ENCODE measurements around the gene CERCAM. TPM values are rescaled to one million over a fixed set of nuclear protein-coding genes. Genes with fewer than 3 reads are reported as not detected.
"Not testable (repeated sequence)": the region's sequence is repeated elsewhere in the genome, so short reads cannot be mapped to it uniquely, and the experiment has no call there.

Gene CERCAM
- polyA plus RNA-seq, 3 donors, result 42.9 to 50.7 (median 48.0) TPM

DNA sequence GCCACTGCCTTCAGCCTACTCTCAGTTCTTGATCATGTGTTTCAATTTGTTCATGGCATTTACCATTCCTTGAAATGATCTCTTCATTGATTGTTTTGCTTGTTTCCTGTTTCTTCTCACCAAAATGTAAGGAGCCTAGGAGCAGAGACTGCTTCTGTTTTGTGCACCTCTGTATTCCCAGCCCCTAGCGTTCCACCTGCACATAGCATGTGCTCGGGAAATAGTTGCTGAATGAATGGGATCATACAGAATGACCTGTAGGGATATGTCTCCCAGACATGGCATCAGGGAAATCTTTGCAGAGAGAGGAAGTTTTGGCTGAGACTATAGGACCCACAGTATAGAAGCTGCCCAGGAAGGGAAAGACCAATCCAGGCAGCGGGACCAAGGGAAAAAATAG is 6.2 kb upstream of the CERCAM start:
- DNase-seq, result no peak

DNA sequence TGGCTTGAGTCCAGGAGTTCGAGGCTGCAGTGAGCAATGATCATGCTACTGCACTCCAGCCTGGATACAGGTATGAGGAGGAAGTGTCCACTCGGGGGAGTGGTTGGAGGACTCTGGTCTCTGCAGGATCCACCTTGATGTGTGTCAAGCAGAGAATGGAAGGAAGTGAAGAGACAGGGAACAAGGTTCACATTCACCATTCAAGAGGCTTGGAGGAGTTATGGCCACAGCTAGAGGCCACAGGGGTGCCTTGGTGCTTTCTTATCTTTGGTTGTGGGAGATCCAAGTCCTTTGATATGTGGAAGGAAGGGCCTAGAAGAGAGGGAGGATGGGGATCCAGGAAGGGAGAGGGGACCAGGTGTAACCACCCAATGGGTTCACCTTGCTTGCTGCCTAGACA is 5.4 kb upstream of the CERCAM start:
- no peak for DNase-seq

DNA sequence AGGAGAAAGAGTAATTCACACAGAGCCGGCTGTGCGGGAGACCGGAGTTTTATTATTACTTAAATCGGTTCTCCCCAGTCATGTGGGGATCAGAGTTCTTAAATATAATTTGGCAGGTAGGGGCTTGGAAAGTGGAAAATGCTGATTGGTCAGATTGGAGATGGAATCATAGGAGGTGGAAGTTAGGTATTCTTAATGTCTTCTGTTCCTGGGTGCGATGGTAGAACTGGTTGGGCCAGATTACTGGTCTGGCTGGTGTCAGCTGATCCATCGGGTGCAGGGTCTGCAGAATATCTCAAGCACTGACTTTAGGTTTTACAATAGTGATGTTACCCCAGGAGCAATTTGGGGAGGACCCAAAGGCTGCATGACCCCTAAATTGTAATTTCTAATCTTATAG is 4.6 kb upstream of the CERCAM start:
- DNase-seq, result no peak

GRCh38 chr9:128416432-128417019 is 4.1 kb upstream of the CERCAM start:
- DNase-seq, result no peak

DNA sequence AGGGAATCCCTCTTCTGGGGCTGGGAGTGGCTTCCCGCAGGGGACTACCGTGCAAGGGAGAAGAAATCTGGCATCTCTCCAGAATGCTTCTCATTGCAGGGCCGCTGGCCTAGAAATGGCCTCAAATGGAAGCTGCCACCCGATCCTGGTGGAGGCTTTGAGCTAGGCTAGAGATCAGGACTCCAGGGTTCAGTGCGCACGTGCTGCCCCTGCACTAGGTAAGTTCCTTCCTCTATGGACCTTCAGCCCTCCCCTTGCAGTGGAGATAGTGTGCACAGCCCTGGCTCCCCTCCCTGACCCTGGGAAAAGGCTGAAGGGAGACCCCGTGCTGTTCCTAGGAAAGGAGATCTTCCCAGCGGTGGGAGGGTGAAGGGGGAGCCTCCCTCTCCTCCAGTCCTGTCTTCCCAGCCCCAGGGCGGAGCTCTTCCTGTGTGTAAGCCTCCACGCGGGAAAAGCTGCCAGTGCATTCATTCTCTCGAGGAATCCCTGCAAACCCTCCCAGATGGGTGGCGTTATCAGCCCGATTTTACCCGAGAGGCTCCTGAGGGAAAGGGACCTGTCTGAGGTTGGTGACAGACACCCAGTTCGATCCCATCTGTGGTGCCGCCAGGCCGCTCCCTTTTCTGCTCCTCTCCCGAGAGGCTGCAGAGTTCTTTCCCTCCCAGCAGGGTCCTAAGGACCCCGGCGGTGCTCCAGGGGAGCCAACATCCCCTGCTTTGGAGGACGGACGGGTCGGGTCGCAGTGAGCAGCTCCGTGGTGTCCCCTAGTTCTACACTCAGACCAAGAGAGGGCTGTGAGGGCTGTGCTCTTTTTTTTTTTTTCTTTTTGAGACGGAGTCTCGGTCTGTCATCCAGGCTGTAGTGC is 1.4 kb upstream of the CERCAM start:
- DNase-seq, result no peak

- DNase-seq, result peak; percentile 78
Observed at GRCh38 chr9:128420060-128420650, 502 bp upstream of the CERCAM start.

- DNase-seq, result no peak
Observed at GRCh38 chr9:128421482-128421996, 882 bp downstream of the CERCAM start.

DNA sequence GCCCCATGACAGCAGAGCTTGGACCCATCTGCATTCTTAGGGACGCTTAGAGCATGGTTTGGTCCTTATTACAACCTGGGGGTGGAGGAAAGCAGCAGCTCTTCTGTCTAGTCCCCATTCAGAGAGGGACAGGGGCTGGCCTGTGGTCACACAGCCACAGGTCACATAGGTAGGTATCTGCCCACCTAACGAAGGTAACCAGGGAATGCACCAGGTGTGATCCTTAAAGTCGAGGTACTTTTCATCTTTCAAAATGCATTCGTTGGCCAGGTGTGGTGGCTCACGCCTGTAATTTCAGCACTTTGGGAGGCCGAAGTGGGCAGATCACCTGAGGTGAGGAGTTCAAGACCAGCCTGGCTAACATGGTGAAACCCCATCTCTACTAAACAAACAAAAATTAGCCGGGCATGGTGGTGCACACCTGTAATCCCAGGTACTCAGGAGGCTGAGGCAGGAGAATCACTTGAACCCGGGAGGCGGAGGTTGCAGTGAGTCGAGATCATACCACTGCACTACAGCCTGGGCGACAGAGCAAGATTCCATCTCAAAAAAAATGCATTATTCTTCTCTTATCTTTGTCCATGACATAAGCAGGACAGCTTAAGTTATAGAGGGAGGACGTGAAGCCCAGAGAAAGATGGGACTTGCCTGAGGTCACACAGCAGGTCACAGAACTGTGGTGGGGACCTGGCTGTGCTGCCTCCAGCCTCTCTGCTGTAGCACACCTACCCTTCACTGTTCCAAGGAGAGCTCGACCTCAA is 1.5 kb downstream of the CERCAM start:
- DNase-seq, result not testable (repeated sequence)

DNA sequence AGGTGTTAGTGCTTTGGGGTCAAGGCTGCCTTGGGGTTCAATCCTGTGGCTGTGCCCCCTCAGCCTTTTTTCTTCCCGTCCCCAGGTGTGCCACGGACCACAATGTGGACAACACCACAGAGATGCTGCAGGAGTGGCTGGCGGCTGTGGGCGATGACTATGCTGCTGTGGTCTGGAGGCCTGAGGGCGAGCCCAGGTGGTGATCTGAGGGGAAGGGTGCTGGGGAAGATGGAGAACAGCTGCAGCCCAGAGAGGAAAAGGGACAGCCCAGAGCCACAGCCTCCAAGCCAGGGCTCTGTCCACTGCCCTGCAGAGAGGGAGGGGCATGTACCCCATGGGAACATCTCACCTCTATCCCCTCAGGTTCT is 2.1 kb downstream of the CERCAM start:
- DNase-seq, result no peak

DNA sequence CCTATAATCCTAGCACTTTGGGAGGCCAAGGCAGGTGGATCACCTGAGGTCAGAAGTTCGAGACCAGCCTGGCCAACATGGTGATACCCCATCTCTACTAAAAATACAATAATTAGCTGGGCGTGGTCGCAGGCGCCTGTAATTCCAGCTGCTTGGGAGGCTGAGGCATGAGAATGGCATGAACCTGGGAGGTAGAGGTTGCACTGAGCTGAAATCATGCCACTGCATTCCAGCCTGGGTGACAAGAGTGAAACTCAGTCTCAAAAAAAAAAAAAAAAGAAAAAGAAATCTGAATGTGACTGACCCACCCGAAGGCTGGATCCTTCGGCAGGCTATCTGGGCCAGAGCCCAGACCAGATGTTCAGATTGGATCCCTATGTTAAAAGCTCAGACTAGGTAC is 2.7 kb downstream of the CERCAM start:
- DNase-seq, result not testable (repeated sequence)

- DNase-seq, result no peak
Observed at GRCh38 chr9:128424268-128424780, 3.7 kb downstream of the CERCAM start.

DNA sequence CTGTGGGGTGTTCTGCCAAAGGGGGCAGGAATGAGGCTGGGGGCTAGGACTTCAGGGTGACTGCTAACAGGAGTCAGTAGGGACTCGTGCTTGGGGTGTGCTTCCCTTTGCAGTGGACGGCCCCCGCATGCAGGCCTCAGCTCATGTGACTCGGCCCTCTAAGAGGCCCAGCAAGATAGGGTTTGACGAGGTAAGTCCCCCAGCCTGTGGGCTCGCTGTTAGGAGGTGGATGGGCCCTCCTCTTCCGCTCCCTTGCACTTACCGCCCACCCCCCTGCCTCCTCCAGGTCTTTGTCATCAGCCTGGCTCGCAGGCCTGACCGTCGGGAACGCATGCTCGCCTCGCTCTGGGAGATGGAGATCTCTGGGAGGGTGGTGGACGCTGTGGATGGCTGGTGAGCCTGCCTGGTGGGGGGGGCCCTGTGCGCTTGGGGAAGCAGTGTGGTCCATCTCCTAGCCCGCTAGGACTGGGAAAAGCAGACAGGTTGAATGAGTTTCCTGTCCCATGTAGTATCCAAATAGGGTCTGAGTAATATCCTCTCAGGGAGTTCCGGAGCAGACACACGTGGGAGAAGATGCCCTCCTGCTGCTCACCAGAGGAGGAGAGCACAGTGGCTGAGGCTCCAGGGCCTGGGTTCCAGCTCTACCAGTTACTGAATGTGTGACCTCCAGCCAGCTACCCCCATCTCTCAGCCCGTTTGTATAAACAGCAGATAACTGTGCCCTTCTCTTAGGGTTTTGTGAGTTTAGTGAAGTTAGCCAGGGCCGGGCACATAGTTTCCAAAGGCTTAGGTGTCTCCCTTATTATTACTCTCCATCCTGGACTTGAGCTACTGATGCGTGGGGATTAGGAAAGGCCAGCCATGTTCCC is 8.2 kb downstream of the CERCAM start:
- no peak for DNase-seq

GRCh38 chr9:128429513-128430086 is 8.9 kb downstream of the CERCAM start:
- no peak for DNase-seq

DNA sequence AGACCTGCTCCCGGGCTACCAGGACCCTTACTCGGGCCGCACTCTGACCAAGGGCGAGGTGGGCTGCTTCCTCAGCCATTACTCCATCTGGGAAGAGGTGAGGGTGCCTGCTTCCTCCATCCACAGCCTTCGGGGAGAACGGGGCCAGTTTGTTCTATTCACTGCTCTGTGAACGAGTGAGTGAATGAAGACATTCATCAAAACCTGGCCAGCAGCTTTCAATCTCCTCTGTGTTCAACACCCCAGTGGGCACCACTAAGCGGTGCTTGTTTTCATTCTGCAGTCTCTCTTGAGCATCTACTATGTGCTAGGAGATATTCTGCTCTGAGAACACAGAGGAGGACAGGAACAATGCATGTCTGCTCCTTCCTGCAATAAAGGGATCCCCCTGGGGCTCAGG is 10.6 kb downstream of the CERCAM start:
- no peak for DNase-seq

DNA sequence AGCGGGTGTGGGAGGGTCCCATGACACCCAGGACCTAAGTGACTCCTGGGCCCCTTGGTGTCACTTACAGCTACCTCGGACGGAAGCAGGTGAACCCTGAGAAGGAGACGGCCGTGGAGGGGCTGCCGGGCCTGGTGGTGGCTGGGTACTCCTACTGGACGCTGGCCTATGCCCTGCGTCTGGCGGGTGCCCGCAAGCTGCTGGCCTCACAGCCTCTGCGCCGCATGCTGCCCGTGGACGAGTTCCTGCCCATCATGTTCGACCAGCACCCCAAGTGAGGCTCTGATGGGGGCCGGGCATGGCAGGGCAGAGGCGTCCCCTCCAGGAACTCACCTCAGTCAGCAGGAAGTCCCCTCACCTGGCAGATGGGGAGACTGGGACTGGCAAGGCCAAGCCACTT is 13.7 kb downstream of the CERCAM start:
- no peak for DNase-seq

GRCh38 chr9:128435611-128436010 is 15.0 kb downstream of the CERCAM start:
- no peak for DNase-seq

GRCh38 chr9:128438343-128439109 is 17.9 kb downstream of the CERCAM start:
- DNase-seq, result peak; percentile 71

- no peak for DNase-seq
Observed at GRCh38 chr9:128439273-128439672, 18.6 kb downstream of the CERCAM start.

DNA sequence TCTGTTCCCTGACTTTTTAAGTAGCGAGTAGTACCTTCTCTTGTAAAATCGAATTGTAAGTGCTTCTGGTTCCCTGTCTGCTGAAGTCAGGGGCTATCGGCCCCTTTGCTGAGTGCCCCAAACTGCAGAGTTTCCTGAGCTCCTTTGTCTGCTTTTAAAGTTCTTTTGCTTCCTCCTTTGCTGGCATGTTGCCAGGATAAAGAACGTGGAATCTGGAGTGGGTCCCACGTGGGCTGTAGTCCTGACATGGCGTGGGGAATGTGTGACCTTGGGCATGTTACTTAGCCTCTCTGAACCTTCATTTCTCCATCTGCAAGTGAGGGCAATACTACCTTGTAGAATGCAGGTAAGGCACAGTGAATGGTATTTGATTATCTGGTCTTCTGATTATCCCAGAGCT is 21.5 kb downstream of the CERCAM start:
- DNase-seq, result no peak

DNA sequence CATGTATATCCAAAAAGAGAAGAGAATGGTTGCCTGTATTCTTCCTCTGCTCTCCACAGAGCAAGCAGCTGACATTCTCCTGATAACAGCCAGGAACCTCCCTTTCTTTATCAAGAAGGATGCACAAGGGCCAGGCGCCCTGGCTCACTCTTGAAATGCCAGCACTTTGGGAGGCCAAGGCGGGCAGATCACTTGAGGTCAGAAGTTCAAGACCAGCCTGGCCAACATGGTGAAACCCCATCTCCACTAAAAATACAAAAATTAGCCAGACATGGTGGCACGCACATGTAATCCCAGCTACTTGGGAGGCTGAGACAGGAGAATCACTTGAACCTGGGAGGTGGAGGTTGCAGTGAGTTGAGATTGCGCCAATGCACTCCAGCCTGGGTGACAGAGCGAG is 25.8 kb downstream of the CERCAM start:
- not testable (repeated sequence) for DNase-seq

Measured in renal pelvis (tissue), 4 donors.